Upper lobe of left lung (tissue), 4 donors: ENCODE measurements around the gene EMC8.

ENCODE experiments used
- CTCF ChIP-seq, 6 experiments: fragments of 450-650 bp in 4 of 6; fragments of 200-600 bp in 2 of 6; sonication (generic) in 2 of 6; IDR thresholded peaks; one replicate each; pipeline ENCODE4 v1.5.1; 2016 to 2019; ENCODE audit warnings: antibody characterized with exemption in 6 of 6
- EP300 ChIP-seq, 4 donors: sonication (generic); formaldehyde crosslinking; IDR thresholded peaks; one replicate each; pipeline ENCODE4 v1.5.1; 2017; ENCODE audit warnings: antibody characterized with exemption in 4 of 4, control low read depth in 2 of 4
- POLR2A ChIP-seq, 4 donors: fragments of 450-650 bp; IDR thresholded peaks; one replicate each; pipeline ENCODE4 v1.5.1; 2016 to 2017; ENCODE audit warnings: antibody characterized with exemption in 4 of 4, mild to moderate bottlenecking in 2 of 4
- POLR2AphosphoS5 ChIP-seq, 2 donors: sonication (generic); formaldehyde crosslinking; IDR thresholded peaks; one replicate each; pipeline ENCODE4 v1.5.1; 2017; ENCODE audit warnings: antibody characterized with exemption in 2 of 2

- TF ChIP-seq POLR2AphosphoS5 (IDR thresholded peaks at IDR 0.05) (no peak), POLR2A (IDR thresholded peaks at IDR 0.05) (no peak), CTCF (IDR thresholded peaks at IDR 0.05) (peak; percentile 63 to 76 (median 67)), EP300 (IDR thresholded peaks at IDR 0.05) (no peak)
Observed at GRCh38 chr16:85819245-85819644, 19.9 kb upstream of the EMC8 start.
